GM19468 (cell line): ENCODE results near the gene RPL15.
"Not testable (repeated sequence)": the region's sequence is repeated elsewhere in the genome, so short reads cannot be mapped to it uniquely, and the experiment has no call there.

Experiments
- ATAC-seq: cut with Tn5 transposase; IDR thresholded peaks from one replicate; pipeline ENCODE4 v1.9.1; 2021; ENCODE audit warnings: mild to moderate bottlenecking, moderate library complexity, moderate number of reproducible peaks; ENCODE audit not compliant: unreplicated experiment; ENCODE audit errors: extremely low read depth

The RPL15 gene

GRCh38 chr3:23888617-23889228, 28.2 kb upstream of the RPL15 start:
- ATAC-seq = no peak

GRCh38 chr3:23889386-23889785, 27.5 kb upstream of the RPL15 start:
- ATAC-seq = no peak

- ATAC-seq = no peak
Observed at GRCh38 chr3:23889950-23890349, 27.0 kb upstream of the RPL15 start.

- no peak for ATAC-seq
Observed at GRCh38 chr3:23894254-23895061, 22.5 kb upstream of the RPL15 start.

- ATAC-seq = no peak
Observed at GRCh38 chr3:23895181-23895580, 21.8 kb upstream of the RPL15 start.

- no peak for ATAC-seq
Observed at GRCh38 chr3:23900744-23901143, 16.2 kb upstream of the RPL15 start.

- ATAC-seq = no peak
Observed at GRCh38 chr3:23904545-23904944, 12.4 kb upstream of the RPL15 start.

- ATAC-seq = no peak
Observed at GRCh38 chr3:23909341-23909740, 7.6 kb upstream of the RPL15 start.

- no peak for ATAC-seq
Observed at GRCh38 chr3:23911397-23911796, 5.5 kb upstream of the RPL15 start.

- ATAC-seq = not testable (repeated sequence)
Observed at GRCh38 chr3:23912335-23912734, 4.6 kb upstream of the RPL15 start.

GRCh38 chr3:23913182-23913581, 3.8 kb upstream of the RPL15 start:
- no peak for ATAC-seq

GRCh38 chr3:23913873-23914743, 2.8 kb upstream of the RPL15 start:
- ATAC-seq = no peak

GRCh38 chr3:23915537-23916108, 1.3 kb upstream of the RPL15 start:
- no peak for ATAC-seq

GRCh38 chr3:23916152-23916885, 613 bp upstream of the RPL15 start:
- peak; percentile 13 for ATAC-seq

- not testable (repeated sequence) for ATAC-seq
Observed at GRCh38 chr3:23917679-23918303, 859 bp downstream of the RPL15 start.

- not testable (repeated sequence) for ATAC-seq
Observed at GRCh38 chr3:23918331-23918730, 1.4 kb downstream of the RPL15 start.

- no peak for ATAC-seq
Observed at GRCh38 chr3:23919628-23920027, 2.7 kb downstream of the RPL15 start.

- no peak for ATAC-seq
Observed at GRCh38 chr3:23920151-23920655, 3.3 kb downstream of the RPL15 start.

- ATAC-seq = no peak
Observed at GRCh38 chr3:23921052-23921511, 4.2 kb downstream of the RPL15 start.
